Aorta (tissue), 5 donors: ENCODE measurements around the gene PDS5A. TPM values are rescaled to one million over a fixed set of nuclear protein-coding genes. Genes with fewer than 3 reads are reported as not detected.
"Not testable (repeated sequence)": the region's sequence is repeated elsewhere in the genome, so short reads cannot be mapped to it uniquely, and the experiment has no call there.

Source experiments
- ATAC-seq: fragments of 200-7000 bp; cut with Tn5 transposase; one replicate; pipeline ENCODE4 v1.9.1; 2022; ENCODE audit warnings: moderate library complexity; ENCODE audit not compliant: low FRiP score
- DNase-seq, 2 donors: peaks; one replicate each; pipeline ENCODE4 v3.0.0-alpha.2; 2020
- H3K27ac ChIP-seq, 2 donors: one replicate each; pipeline ENCODE4 v1.5.1; 2013; ENCODE audit warnings: low read length in 2 of 2, mild to moderate bottlenecking in 2 of 2, moderate library complexity in 2 of 2, control low read depth in 1 of 2, inconsistent platforms in 1 of 2, low read depth in 1 of 2
- H3K27me3 ChIP-seq, 2 donors: one replicate each; pipeline ENCODE4 v1.6.1; 2013; ENCODE audit warnings: control low read depth in 1 of 2, low read length in 1 of 2, mild to moderate bottlenecking in 1 of 2, moderate library complexity in 1 of 2; ENCODE audit not compliant: insufficient read depth in 2 of 2, control insufficient read depth in 1 of 2
- H3K36me3 ChIP-seq, 2 donors: one replicate each; pipeline ENCODE4 v1.6.1; 2013; ENCODE audit warnings: control low read depth in 1 of 2, low read length in 1 of 2, mild to moderate bottlenecking in 1 of 2; ENCODE audit not compliant: insufficient read depth in 2 of 2, control insufficient read depth in 1 of 2
- H3K4me1 ChIP-seq, 2 donors: one replicate each; pipeline ENCODE4 v1.6.1; 2013; ENCODE audit warnings: low read length in 2 of 2, control low read depth in 1 of 2, mild to moderate bottlenecking in 1 of 2, moderate library complexity in 1 of 2; ENCODE audit not compliant: insufficient read depth in 2 of 2, control insufficient read depth in 1 of 2
- H3K4me3 ChIP-seq, 2 donors: one replicate each; pipeline ENCODE4 v1.5.1; 2013; ENCODE audit warnings: low read length in 2 of 2, control low read depth in 1 of 2, mild to moderate bottlenecking in 1 of 2
- H3K9me3 ChIP-seq: one replicate; pipeline ENCODE4 v1.6.1; 2013; ENCODE audit warnings: mild to moderate bottlenecking, low read length; ENCODE audit not compliant: control insufficient read depth
- whole genome bisulfite sequencing, 2 donors: extraction: QIAGEN DNeasy Blood & Tissue Kit; methylation state at CpG; one replicate each; pipeline ENCODE4 v1.1.7; 2013; 5-methylcytosine and 5-hydroxymethylcytosine counted together
- intact Hi-C, 2 donors: fragments of 100-400 bp; cut with DNase I; formaldehyde crosslinking; loops; one replicate each; pipeline versions ENCODE4 v1.14.2 to v1.15.0; 2022
- polyA plus RNA-seq, 2 donors: library from polyadenylated mRNA; stranded (reverse); fragments of 200-250 nt; gene quantifications; one replicate each; pipeline ENCODE4 v1.2.3, GENCODE V29; 2013
- total RNA-seq, 2 donors: library from RNA; stranded (reverse); fragmentation: NEBNext Ultra II Directional; extraction: Animal tissue kit (Norgen Biotek cat#: 25700); gene quantifications; one replicate each; pipeline ENCODE4 v1.2.1, GENCODE V29; 2021
- donor health status: healthy with polysubstance abuse.
- donor health status: Bipolar disorder and iron deficiency.
- donor health status: DM: no; HTN: no; CAD: no.
- donor health status: DM: no; HTN: no; CAD: no.
- donor health status: DM: yes; HTN: yes; CAD: no.

PDS5A gene
- total and polyA plus RNA-seq, 4 donors, result 13.8 to 73.3 (median 32.3) TPM

- no peaks in the 10 kb centered on the region for H3K36me3 ChIP-seq
- DNase-seq (no peak), ATAC-seq (no peak)
- no peak overlapping the region for H3K4me3 ChIP-seq
- 97 to 98% methylated on average over 2 of the region's 2 CpGs for WGBS, 2 donors
- H3K27me3 ChIP-seq, result no peaks in the 10 kb centered on the region
- intact Hi-C loops, result no loop called here
- H3K27ac ChIP-seq, result no peak overlapping the region
- H3K9me3 ChIP-seq, result no peaks in the 10 kb centered on the region
- no peaks in the 10 kb centered on the region for H3K4me1 ChIP-seq
These were observed 49.2 kb downstream of the PDS5A start for GRCh38 chr4:39928538-39928937.

GRCh38 chr4:39924014-39924413 is 53.7 kb downstream of the PDS5A start:
- WGBS, 2 donors, result 9 to 24% methylated on average over 2 of the region's 2 CpGs
- Histone ChIP-seq H3K9me3 (no peaks in the 10 kb centered on the region), H3K36me3 (peaks cover 0 to 2% of the 10 kb centered on the region in 2 donors), H3K27ac (no peak overlapping the region), H3K27me3 (no peaks in the 10 kb centered on the region), H3K4me3 (no peak overlapping the region), H3K4me1 (no peaks in the 10 kb centered on the region)
- intact Hi-C loops, result no loop called here
- ATAC-seq, result no peak
- no peak for DNase-seq

- DNase-seq, result no peak
- no peak for ATAC-seq
- Histone ChIP-seq H3K27ac (no peak overlapping the region), H3K4me3 (no peak overlapping the region), H3K27me3 (no peaks in the 10 kb centered on the region), H3K9me3 (no peaks in the 10 kb centered on the region), H3K4me1 (no peaks in the 10 kb centered on the region), H3K36me3 (peaks cover 0 to 2% of the 10 kb centered on the region in 2 donors)
- WGBS, 2 donors, result 93 to 96% methylated on average over 2 of the region's 2 CpGs
- intact Hi-C loops, result no loop called here
These were observed 55.3 kb downstream of the PDS5A start for GRCh38 chr4:39922399-39922798.

- Histone ChIP-seq H3K9me3 (no peaks in the 10 kb centered on the region), H3K27ac (no peak overlapping the region), H3K4me1 (no peaks in the 10 kb centered on the region), H3K36me3 (peaks cover 0 to 3% of the 10 kb centered on the region in 2 donors), H3K27me3 (no peaks in the 10 kb centered on the region), H3K4me3 (no peak overlapping the region)
- WGBS, 2 donors, result 45 to 50% methylated on average over 4 of the region's 4 CpGs
- DNase-seq, result no peak
- intact Hi-C loops, result loop anchor here in 1 of 2 donors (10.0 kb wide), 1 partner anchor 61 kb away; the partner anchor contains the start of gene PDS5A
- ATAC-seq, result no peak
These were observed 64.2 kb downstream of the PDS5A start for GRCh38 chr4:39913471-39913870.

GRCh38 chr4:39910064-39910463 is 67.6 kb downstream of the PDS5A start:
- no peaks in the 10 kb centered on the region for H3K27me3 ChIP-seq
- intact Hi-C loops, result loop anchor here in 1 of 2 donors (10.0 kb wide), 1 partner anchor 65 kb away; the partner anchor contains the start of gene PDS5A
- no peaks in the 10 kb centered on the region for H3K36me3 ChIP-seq
- no peaks in the 10 kb centered on the region for H3K4me1 ChIP-seq
- ATAC-seq (no peak), DNase-seq (no peak)
- 91 to 94% methylated on average over 3 of the region's 3 CpGs for WGBS, 2 donors
- no peaks in the 10 kb centered on the region for H3K9me3 ChIP-seq
- H3K4me3 ChIP-seq, result no peak overlapping the region
- H3K27ac ChIP-seq, result no peak overlapping the region

- H3K27ac ChIP-seq, result no peak overlapping the region
- H3K4me1 ChIP-seq, result no peaks in the 10 kb centered on the region
- no peaks in the 10 kb centered on the region for H3K36me3 ChIP-seq
- H3K27me3 ChIP-seq, result no peaks in the 10 kb centered on the region
- DNase-seq, result no peak
- 8 to 9% methylated on average over 2 of the region's 2 CpGs for WGBS, 2 donors
- intact Hi-C loops, result loop anchor here in 1 of 2 donors (5.0 kb wide), 1 partner anchor 69 kb away; the partner anchor contains the start of gene PDS5A
- H3K9me3 ChIP-seq, result no peaks in the 10 kb centered on the region
- no peak overlapping the region for H3K4me3 ChIP-seq
- no peak for ATAC-seq
These were observed 69.4 kb downstream of the PDS5A start for GRCh38 chr4:39908284-39908683.

- DNase-seq, result no peak
- no peaks in the 10 kb centered on the region for H3K4me1 ChIP-seq
- intact Hi-C loops, result loop anchor here in 1 of 2 donors (5.0 kb wide), 1 partner anchor 72 kb away; the partner anchor contains the start of gene PDS5A
These were observed 72.1 kb downstream of the PDS5A start for GRCh38 chr4:39905656-39906055.

GRCh38 chr4:39905019-39905418 is 72.7 kb downstream of the PDS5A start:
- H3K36me3 ChIP-seq, H3K27ac ChIP-seq, ATAC-seq, DNase-seq, H3K4me3 ChIP-seq, H3K27me3 ChIP-seq, H3K4me1 ChIP-seq, H3K9me3 ChIP-seq: not testable (repeated sequence)
- WGBS, 2 donors, result 92 to 96% methylated on average over 6 of the region's 6 CpGs
- intact Hi-C loops, result loop anchor here in 1 of 2 donors (5.0 kb wide), 1 partner anchor 72 kb away; the partner anchor contains the start of gene PDS5A

More at GRCh38 chr4:39905656-39906055, 72.1 kb downstream of the PDS5A start:
- no peak overlapping the region for H3K27ac ChIP-seq
- 93% methylated on average over 1 of the region's 1 CpG for WGBS, 2 donors
- ATAC-seq, result no peak
- H3K4me3 ChIP-seq, result no peak overlapping the region
- no peaks in the 10 kb centered on the region for H3K9me3 ChIP-seq
- H3K36me3 ChIP-seq, result no peaks in the 10 kb centered on the region
- no peaks in the 10 kb centered on the region for H3K27me3 ChIP-seq

- no peak overlapping the region for H3K27ac ChIP-seq
- ATAC-seq (no peak), DNase-seq (no peak)
- no peaks in the 10 kb centered on the region for H3K27me3 ChIP-seq
- 61 to 92% methylated on average over 2 of the region's 2 CpGs for WGBS, 2 donors
- no peaks in the 10 kb centered on the region for H3K4me1 ChIP-seq
- H3K9me3 ChIP-seq, result no peaks in the 10 kb centered on the region
- H3K36me3 ChIP-seq, result no peaks in the 10 kb centered on the region
- intact Hi-C loops, result no loop called here
- no peak overlapping the region for H3K4me3 ChIP-seq
These were observed 76.7 kb downstream of the PDS5A start for GRCh38 chr4:39900966-39901365.
